ENCODE measurements around the gene STX7. TPM values are rescaled to one million over a fixed set of nuclear protein-coding genes. Genes with fewer than 3 reads are reported as not detected.

Gene STX7
- total RNA-seq, 1 experiment from 2014 or later, result 25.6 TPM

- TF ChIP-seq ZNF425 (CRISPR knock-in tag; conservative IDR thresholded peaks at IDR 0.05), result no peak
- no peak for TF ChIP-seq ZNF121 (CRISPR knock-in tag; IDR thresholded peaks at IDR 0.05)
- TF ChIP-seq ZNF138 (CRISPR knock-in tag; conservative IDR thresholded peaks at IDR 0.05), result no peak
- TF ChIP-seq TEAD1 (CRISPR knock-in tag; IDR thresholded peaks at IDR 0.05), result no peak
- TF ChIP-seq CREM (CRISPR knock-in tag; IDR thresholded peaks at IDR 0.05), result no peak
- TF ChIP-seq ZBTB21 (CRISPR knock-in tag; IDR thresholded peaks at IDR 0.05; ENCODE audit: borderline replicate concordance), result no peak
- TF ChIP-seq STAT6 (CRISPR knock-in tag; conservative IDR thresholded peaks at IDR 0.05; ENCODE audit: low read depth), result no peak
Observed at GRCh38 chr6:132423839-132424238, 89.1 kb downstream of the STX7 start (continued).

- TF ChIP-seq PREB (CRISPR knock-in tag; IDR thresholded peaks at IDR 0.05; ENCODE audit: borderline replicate concordance), result no peak
- no peak for TF ChIP-seq MXD4 (CRISPR knock-in tag; IDR thresholded peaks at IDR 0.05; ENCODE audit: borderline replicate concordance)
- TF ChIP-seq ZNF423 (CRISPR knock-in tag; IDR thresholded peaks at IDR 0.05), result no peak
- TF ChIP-seq MLX (CRISPR knock-in tag; IDR thresholded peaks at IDR 0.05), result no peak
- no peak for TF ChIP-seq MAX (CRISPR knock-in tag; IDR thresholded peaks at IDR 0.05)
- no peak for TF ChIP-seq SMAD4 (CRISPR knock-in tag; IDR thresholded peaks at IDR 0.05)
- POLR2A ChIA-PET, result no interaction called here
- DNase-seq (ENCODE audit: low spot score) (no peak), ATAC-seq (no peak)
- no peak overlapping the region for H3K27ac Mint-ChIP-seq
- peaks cover 74% of the 10 kb centered on the region for H3K9me3 Mint-ChIP-seq
- CTCF ChIA-PET, result no interaction called here
- peaks cover 12% of the 10 kb centered on the region; the same call in 1 of the 2 replicates for H3K36me3 Mint-ChIP-seq
- H3K4me1 Mint-ChIP-seq, result no peaks in the 10 kb centered on the region
- H3K27me3 Mint-ChIP-seq (ENCODE audit: low read depth), result no peaks in the 10 kb centered on the region; the same call in 1 of the 2 replicates
- H3K4me3 Mint-ChIP-seq, result no peak overlapping the region
Observed at GRCh38 chr6:132418235-132418965, 94.5 kb downstream of the STX7 start.

- Mint-ChIP-seq H3K36me3 (peaks cover 11% of the 10 kb centered on the region; the same call in 1 of the 2 replicates), H3K9me3 (peaks cover 43% of the 10 kb centered on the region), H3K4me3 (no peak overlapping the region), H3K27me3 (ENCODE audit: low read depth) (no peaks in the 10 kb centered on the region), H3K27ac (no peak overlapping the region), H3K4me1 (no peaks in the 10 kb centered on the region)
- ChIA-PET POLR2A (no interaction called here), CTCF (no interaction called here)
- ATAC-seq (no peak), DNase-seq (ENCODE audit: low spot score) (no peak)
- no peak for TF ChIP-seq EMX1 (CRISPR knock-in tag; IDR thresholded peaks at IDR 0.05)
Observed at GRCh38 chr6:132414761-132415160, 98.2 kb downstream of the STX7 start.

Data from WTC11 (cell line).